Measurements from ENCODE around the gene DNAH7. TPM values are rescaled to one million over a fixed set of nuclear protein-coding genes. Genes with fewer than 3 reads are reported as not detected.

Gene DNAH7
- total and polyA plus RNA-seq, 2 donors (not counting 1 experiment from before 2014, with no cell fraction given), result 0.37 to 0.99 TPM

DNA sequence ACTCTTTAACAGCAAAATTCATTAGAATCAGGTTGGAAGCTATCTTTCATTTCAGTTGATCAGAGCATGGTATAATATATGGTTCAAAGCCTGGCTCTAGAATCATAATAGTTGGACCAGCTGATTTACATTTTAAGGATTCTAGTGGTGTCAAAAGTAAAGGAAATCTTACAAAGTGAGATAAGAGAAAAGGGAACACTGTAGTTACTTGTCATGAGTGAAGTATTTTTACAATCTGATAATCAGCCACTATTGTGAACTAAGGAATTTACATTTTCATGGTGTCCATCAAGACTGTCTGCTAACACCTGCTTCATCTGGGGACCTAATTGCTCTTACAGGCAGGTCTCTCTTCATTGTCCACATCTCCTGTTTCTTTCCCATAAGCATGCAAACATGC lies 250.5 kb downstream of the DNAH7 start:
- Histone ChIP-seq H3K79me2 (ENCODE audit: control insufficient read depth, insufficient read depth, low read length) (no peaks in the 10 kb centered on the region), H3K36me3 (ENCODE audit: control insufficient read depth, insufficient read depth, low read length) (no peaks in the 10 kb centered on the region), H3K27ac (ENCODE audit: insufficient read depth, low read length) (no peak overlapping the region), H3K4me3 (replicated peaks in 1 of 4; ENCODE audit: control extremely low read depth in 1 of 4, insufficient read depth in 1 of 4, low read depth in 3 of 4, low read length in 4 of 4) (no peak overlapping the region), H3K4me1 (ENCODE audit: control insufficient read depth, extremely low read depth, insufficient read depth, low read length) (peaks cover 7% of the 10 kb centered on the region), H4K20me1 (ENCODE audit: control insufficient read depth, extremely low read depth, insufficient read depth, low read length) (no peaks in the 10 kb centered on the region), H3K9me3 (ENCODE audit: control insufficient read depth, insufficient read depth, low read depth, low read length) (no peaks in the 10 kb centered on the region), H3K9ac (ENCODE audit: insufficient read depth, low read length) (no peak overlapping the region), H3K27me3 (ENCODE audit: control insufficient read depth, insufficient read depth, low read length) (no peaks in the 10 kb centered on the region), H2AFZ (ENCODE audit: low read length) (no peak overlapping the region), H3K4me2 (ENCODE audit: extremely low read depth, insufficient read depth, low read length) (no peak overlapping the region)
- TF ChIP-seq, protein P1, sequence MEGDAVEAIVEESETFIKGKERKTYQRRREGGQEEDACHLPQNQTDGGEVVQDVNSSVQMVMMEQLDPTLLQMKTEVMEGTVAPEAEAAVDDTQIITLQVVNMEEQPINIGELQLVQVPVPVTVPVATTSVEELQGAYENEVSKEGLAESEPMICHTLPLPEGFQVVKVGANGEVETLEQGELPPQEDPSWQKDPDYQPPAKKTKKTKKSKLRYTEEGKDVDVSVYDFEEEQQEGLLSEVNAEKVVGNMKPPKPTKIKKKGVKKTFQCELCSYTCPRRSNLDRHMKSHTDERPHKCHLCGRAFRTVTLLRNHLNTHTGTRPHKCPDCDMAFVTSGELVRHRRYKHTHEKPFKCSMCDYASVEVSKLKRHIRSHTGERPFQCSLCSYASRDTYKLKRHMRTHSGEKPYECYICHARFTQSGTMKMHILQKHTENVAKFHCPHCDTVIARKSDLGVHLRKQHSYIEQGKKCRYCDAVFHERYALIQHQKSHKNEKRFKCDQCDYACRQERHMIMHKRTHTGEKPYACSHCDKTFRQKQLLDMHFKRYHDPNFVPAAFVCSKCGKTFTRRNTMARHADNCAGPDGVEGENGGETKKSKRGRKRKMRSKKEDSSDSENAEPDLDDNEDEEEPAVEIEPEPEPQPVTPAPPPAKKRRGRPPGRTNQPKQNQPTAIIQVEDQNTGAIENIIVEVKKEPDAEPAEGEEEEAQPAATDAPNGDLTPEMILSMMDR (conservative IDR thresholded peaks at IDR 0.05 in 1 of 2, IDR thresholded peaks at IDR 0.05 in 1 of 2; ENCODE audit: low read depth in 1 of 2, low read length in 2 of 2), result no peak
- no peak for TF ChIP-seq EZH2 (IDR thresholded peaks at IDR 0.05; ENCODE audit: low read length, missing control alignments)
- peak in 1 of 2 donors; percentile 33 for DNase-seq (ENCODE audit: low read depth in 2 of 2)

DNA sequence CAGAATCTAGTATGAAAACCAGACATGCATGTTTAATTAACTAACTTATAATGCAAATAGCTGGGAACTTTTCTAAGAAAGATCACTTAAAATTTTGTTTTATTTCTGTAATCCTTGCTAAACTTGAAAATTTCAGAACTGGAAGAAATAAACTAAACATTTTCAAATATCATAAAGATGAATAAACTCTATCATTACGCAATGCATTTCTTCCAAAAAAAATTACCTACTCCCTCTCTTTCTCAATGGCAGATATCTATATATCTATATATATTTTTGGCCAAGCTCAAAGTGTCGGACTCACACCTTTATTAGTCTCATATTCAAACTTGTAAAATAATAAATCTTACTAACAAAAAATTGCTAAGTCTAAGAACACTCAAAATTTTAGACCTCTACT lies 253.6 kb downstream of the DNAH7 start:
- Histone ChIP-seq H3K4me2 (ENCODE audit: extremely low read depth, insufficient read depth, low read length) (no peak overlapping the region), H3K27ac (ENCODE audit: insufficient read depth, low read length) (no peak overlapping the region), H3K4me3 (replicated peaks in 1 of 4; ENCODE audit: control extremely low read depth in 1 of 4, insufficient read depth in 1 of 4, low read depth in 3 of 4, low read length in 4 of 4) (no peak overlapping the region), H2AFZ (ENCODE audit: low read length) (no peak overlapping the region), H3K79me2 (ENCODE audit: control insufficient read depth, insufficient read depth, low read length) (no peaks in the 10 kb centered on the region), H4K20me1 (ENCODE audit: control insufficient read depth, extremely low read depth, insufficient read depth, low read length) (no peaks in the 10 kb centered on the region), H3K27me3 (ENCODE audit: control insufficient read depth, insufficient read depth, low read length) (no peaks in the 10 kb centered on the region), H3K4me1 (ENCODE audit: control insufficient read depth, extremely low read depth, insufficient read depth, low read length) (peaks cover 7% of the 10 kb centered on the region), H3K36me3 (ENCODE audit: control insufficient read depth, insufficient read depth, low read length) (no peaks in the 10 kb centered on the region), H3K9me3 (ENCODE audit: control insufficient read depth, insufficient read depth, low read depth, low read length) (no peaks in the 10 kb centered on the region), H3K9ac (ENCODE audit: insufficient read depth, low read length) (no peak overlapping the region)
- TF ChIP-seq, protein P1 (conservative IDR thresholded peaks at IDR 0.05 in 1 of 2, IDR thresholded peaks at IDR 0.05 in 1 of 2; ENCODE audit: low read depth in 1 of 2, low read length in 2 of 2), result no peak
- no peak for TF ChIP-seq EZH2 (IDR thresholded peaks at IDR 0.05; ENCODE audit: low read length, missing control alignments)
- DNase-seq (ENCODE audit: low read depth in 2 of 2), result no peak

DNA sequence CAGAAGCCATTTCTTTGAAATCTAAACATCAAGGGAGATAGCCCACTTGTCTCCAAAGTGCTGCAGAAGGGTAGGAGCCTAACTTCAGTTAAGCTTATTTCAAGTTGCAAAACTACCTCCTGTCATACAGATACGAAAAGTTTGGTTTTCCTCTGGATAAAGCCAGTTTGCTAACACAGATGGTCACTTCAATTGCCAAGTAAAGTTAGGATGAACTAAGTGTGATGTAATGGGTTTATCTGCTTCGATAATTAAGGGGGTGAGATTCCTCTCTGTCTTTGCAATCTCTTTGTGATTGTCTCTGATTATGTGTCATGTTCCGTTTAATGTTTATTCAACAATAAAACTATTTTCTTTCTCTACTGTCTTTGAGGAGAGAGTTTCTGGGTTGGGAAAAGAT lies 255.2 kb downstream of the DNAH7 start:
- peak; percentile 23 to 65 for DNase-seq (ENCODE audit: low read depth in 2 of 2)
- Histone ChIP-seq H3K9ac (ENCODE audit: insufficient read depth, low read length) (no peak overlapping the region), H3K4me3 (replicated peaks in 1 of 4; ENCODE audit: control extremely low read depth in 1 of 4, insufficient read depth in 1 of 4, low read depth in 3 of 4, low read length in 4 of 4) (no peak overlapping the region), H4K20me1 (ENCODE audit: control insufficient read depth, extremely low read depth, insufficient read depth, low read length) (no peaks in the 10 kb centered on the region), H3K4me1 (ENCODE audit: control insufficient read depth, extremely low read depth, insufficient read depth, low read length) (peaks cover 2% of the 10 kb centered on the region), H3K36me3 (ENCODE audit: control insufficient read depth, insufficient read depth, low read length) (no peaks in the 10 kb centered on the region), H3K27ac (ENCODE audit: insufficient read depth, low read length) (no peak overlapping the region), H2AFZ (ENCODE audit: low read length) (peak overlapping the region; percentile 62), H3K4me2 (ENCODE audit: extremely low read depth, insufficient read depth, low read length) (peak overlapping the region; percentile 45), H3K27me3 (ENCODE audit: control insufficient read depth, insufficient read depth, low read length) (no peaks in the 10 kb centered on the region), H3K9me3 (ENCODE audit: control insufficient read depth, insufficient read depth, low read depth, low read length) (no peaks in the 10 kb centered on the region), H3K79me2 (ENCODE audit: control insufficient read depth, insufficient read depth, low read length) (no peaks in the 10 kb centered on the region)
- TF ChIP-seq EZH2 (IDR thresholded peaks at IDR 0.05; ENCODE audit: low read length, missing control alignments), result no peak
- TF ChIP-seq, protein P1 (conservative IDR thresholded peaks at IDR 0.05 in 1 of 2, IDR thresholded peaks at IDR 0.05 in 1 of 2; ENCODE audit: low read depth in 1 of 2, low read length in 2 of 2), result no peak

All from fibroblast of lung (primary cell).